Osteoblast (primary cell): Measurements from ENCODE around the gene THBS2. TPM values are rescaled to one million over a fixed set of nuclear protein-coding genes. Genes with fewer than 3 reads are reported as not detected.

ENCODE experiments used
- DNase-seq: peaks from one replicate; pipeline ENCODE4 v3.0.0; 2011; ENCODE audit warnings: low spot score, mixed read lengths; ENCODE audit not compliant: insufficient read length; ENCODE audit errors: missing footprints
- H2AFZ ChIP-seq: 2 replicates; pipeline ENCODE4 v1.6.0; 2011; ENCODE audit warnings: mild to moderate bottlenecking, low read length
- H3K27ac ChIP-seq: 2 replicates; pipeline ENCODE4 v1.5.1; 2011; ENCODE audit warnings: mild to moderate bottlenecking, low read depth, low read length, moderate library complexity
- H3K27me3 ChIP-seq: 2 replicates; pipeline ENCODE4 v1.6.0; 2012; ENCODE audit warnings: mild to moderate bottlenecking, control low read depth, inconsistent platforms, low read length, moderate library complexity; ENCODE audit not compliant: insufficient read depth
- H3K36me3 ChIP-seq: 2 replicates; pipeline ENCODE4 v1.5.1; 2011; ENCODE audit warnings: mild to moderate bottlenecking, low read length, control low read depth, moderate library complexity; ENCODE audit not compliant: insufficient read depth
- H3K4me1 ChIP-seq: 2 replicates; pipeline ENCODE4 v1.5.1; 2011; ENCODE audit warnings: mild to moderate bottlenecking, low read length, control low read depth, moderate library complexity; ENCODE audit not compliant: insufficient read depth
- H3K4me2 ChIP-seq: 2 replicates; pipeline ENCODE4 v1.6.0; 2011; ENCODE audit warnings: mild to moderate bottlenecking, low read length; ENCODE audit not compliant: insufficient read depth
- H3K4me3 ChIP-seq: fragments of 200-600 bp; sonication (generic); 3 replicates; pipeline ENCODE4 v1.5.1; 2012; ENCODE audit warnings: mild to moderate bottlenecking, low read length, inconsistent platforms; ENCODE audit not compliant: insufficient read depth
- H3K79me2 ChIP-seq: 2 replicates; pipeline ENCODE4 v1.6.0; 2012; ENCODE audit warnings: mild to moderate bottlenecking, low read length, control low read depth, inconsistent platforms; ENCODE audit not compliant: insufficient read depth
- H3K9me3 ChIP-seq: 2 replicates; pipeline ENCODE4 v1.5.1; 2011; ENCODE audit warnings: low read depth, low read length, control low read depth
- H4K20me1 ChIP-seq: 2 replicates; pipeline ENCODE4 v1.6.0; 2012; ENCODE audit warnings: mild to moderate bottlenecking, low read length, control low read depth; ENCODE audit not compliant: insufficient read depth
- CTCF ChIP-seq: IDR thresholded peaks from 2 replicates; pipeline ENCODE4 v1.5.1; 2011; ENCODE audit warnings: mild to moderate bottlenecking, low read depth, low read length, moderate library complexity; ENCODE audit errors: extremely low read depth
- total RNA-seq: library from RNA; depleted of rRNA; stranded (reverse); fragments of >200 nt; gene quantifications from 2 replicates; pipeline ENCODE4 v1.2.3, GENCODE V29; 2012

Gene THBS2
- total RNA-seq, 1 donor = 1,498 TPM

DNA sequence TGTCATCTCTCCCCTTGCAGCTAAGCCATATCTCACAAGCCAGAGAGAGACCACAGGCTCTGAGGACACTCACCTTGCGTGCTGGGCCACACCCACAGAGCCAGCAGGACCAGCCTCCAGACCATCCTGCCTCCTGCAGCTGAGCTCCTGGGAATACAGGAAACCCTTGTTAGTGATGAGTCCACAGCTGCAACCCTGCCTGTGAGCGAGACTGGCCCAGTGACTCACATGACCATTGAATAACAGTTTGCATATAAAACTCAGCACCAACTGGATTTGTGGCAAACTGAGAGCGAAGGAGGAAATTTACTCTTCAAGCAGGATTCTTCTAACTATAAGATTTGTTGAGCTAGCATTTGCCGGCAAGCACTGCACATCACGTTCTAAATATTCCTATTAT lies 3.0 kb downstream of the THBS2 start:
- Histone ChIP-seq H3K79me2 (peaks cover 76% of the 10 kb centered on the region), H3K27me3 (no peaks in the 10 kb centered on the region), H4K20me1 (peaks cover 70% of the 10 kb centered on the region), H3K4me3 (peak overlapping the region; percentile 82), H3K36me3 (peaks cover 65% of the 10 kb centered on the region), H3K4me1 (peaks cover 22% of the 10 kb centered on the region), H3K27ac (peak overlapping the region; percentile 79), H3K4me2 (peak overlapping the region; percentile 88), H2AFZ (no peak overlapping the region), H3K9me3 (no peaks in the 10 kb centered on the region)
- no peak for TF ChIP-seq CTCF
- DNase-seq = peak; percentile 98

DNA sequence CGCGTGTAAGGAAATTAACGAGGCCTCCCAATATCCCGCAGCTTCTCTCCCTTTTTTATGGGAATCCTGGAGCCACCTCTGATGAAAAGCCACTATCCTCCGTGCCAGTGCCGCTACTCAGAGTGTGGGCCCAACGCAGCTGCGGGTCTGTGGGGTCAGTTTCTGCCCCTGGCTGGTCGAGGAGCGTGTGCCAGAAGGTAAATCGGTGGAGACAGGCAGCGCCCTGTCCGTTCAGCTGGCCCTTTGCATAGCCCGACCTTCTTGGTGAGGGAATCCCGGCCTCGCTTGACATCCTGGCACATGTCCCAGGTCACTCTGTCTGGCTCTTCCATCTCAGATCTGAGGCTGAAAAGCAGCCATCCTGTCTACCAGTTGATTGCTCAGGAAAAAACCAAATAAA lies 4.6 kb downstream of the THBS2 start:
- Histone ChIP-seq H3K4me3 (no peak overlapping the region), H3K4me2 (no peak overlapping the region), H3K27me3 (no peaks in the 10 kb centered on the region), H3K4me1 (peaks cover 18% of the 10 kb centered on the region), H3K79me2 (peaks cover 87% of the 10 kb centered on the region), H2AFZ (no peak overlapping the region), H3K27ac (no peak overlapping the region), H3K36me3 (peaks cover 78% of the 10 kb centered on the region), H4K20me1 (peaks cover 80% of the 10 kb centered on the region), H3K9me3 (no peaks in the 10 kb centered on the region)
- no peak for TF ChIP-seq CTCF
- DNase-seq = no peak

DNA sequence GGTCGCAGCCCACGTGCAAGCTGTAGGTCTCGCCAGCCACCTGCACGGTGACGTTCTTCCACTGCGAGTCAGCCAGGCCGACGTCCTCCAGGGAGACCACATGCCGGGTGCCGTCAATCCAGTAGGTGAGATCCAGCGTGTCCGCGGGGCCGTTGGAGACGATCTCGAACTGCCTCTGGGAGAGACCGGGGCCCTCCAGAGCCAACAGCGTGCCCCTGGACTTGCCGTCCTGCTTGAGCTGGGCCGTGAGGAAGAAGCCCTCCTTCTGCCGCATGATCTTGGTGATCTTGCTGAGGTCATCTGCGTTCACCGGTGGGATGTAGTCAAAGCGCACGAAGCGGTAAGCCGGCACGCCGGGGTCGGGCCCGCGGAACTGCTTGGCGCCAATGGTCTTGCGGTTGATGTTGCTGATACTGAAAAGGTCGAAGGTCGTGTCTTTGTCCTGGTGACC lies 5.1 kb downstream of the THBS2 start:
- no peak for DNase-seq
- Histone ChIP-seq H3K9me3 (no peaks in the 10 kb centered on the region), H4K20me1 (peaks cover 80% of the 10 kb centered on the region), H3K4me1 (peaks cover 18% of the 10 kb centered on the region), H3K79me2 (peaks cover 87% of the 10 kb centered on the region), H3K4me2 (no peak overlapping the region), H3K27me3 (no peaks in the 10 kb centered on the region), H3K27ac (no peak overlapping the region), H2AFZ (no peak overlapping the region), H3K4me3 (no peak overlapping the region), H3K36me3 (peaks cover 83% of the 10 kb centered on the region)
- no peak for TF ChIP-seq CTCF

DNA sequence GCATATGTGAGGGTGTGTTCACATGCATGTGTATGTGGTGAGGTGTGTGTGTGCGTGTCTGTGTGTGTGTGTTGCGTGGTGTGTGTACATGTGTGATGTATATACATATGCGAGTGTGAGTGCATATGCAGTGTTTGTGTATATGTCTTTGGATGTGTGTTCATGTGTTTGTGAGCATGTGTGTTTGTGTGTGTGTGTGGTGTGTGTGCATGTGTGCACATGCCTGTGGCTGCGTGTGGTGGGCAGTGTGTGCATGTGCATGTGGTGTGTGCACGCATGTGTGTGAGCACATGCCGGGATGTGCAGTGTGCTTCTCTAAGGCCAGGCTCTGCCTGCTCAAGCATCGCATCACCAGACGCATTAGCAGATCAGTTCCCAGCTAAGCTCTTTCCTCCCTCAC lies 5.7 kb downstream of the THBS2 start:
- Histone ChIP-seq H3K4me2 (no peak overlapping the region), H4K20me1 (peaks cover 76% of the 10 kb centered on the region), H2AFZ (no peak overlapping the region), H3K27ac (no peak overlapping the region), H3K36me3 (peaks cover 88% of the 10 kb centered on the region), H3K9me3 (no peaks in the 10 kb centered on the region), H3K4me1 (peaks cover 18% of the 10 kb centered on the region), H3K27me3 (no peaks in the 10 kb centered on the region), H3K4me3 (no peak overlapping the region), H3K79me2 (peaks cover 82% of the 10 kb centered on the region)
- no peak for DNase-seq
- no peak for TF ChIP-seq CTCF
